ENCODE results near the gene MTHFD1L.
"Not testable (repeated sequence)": the region's sequence is repeated elsewhere in the genome, so short reads cannot be mapped to it uniquely, and the experiment has no call there.

Gene MTHFD1L

DNA sequence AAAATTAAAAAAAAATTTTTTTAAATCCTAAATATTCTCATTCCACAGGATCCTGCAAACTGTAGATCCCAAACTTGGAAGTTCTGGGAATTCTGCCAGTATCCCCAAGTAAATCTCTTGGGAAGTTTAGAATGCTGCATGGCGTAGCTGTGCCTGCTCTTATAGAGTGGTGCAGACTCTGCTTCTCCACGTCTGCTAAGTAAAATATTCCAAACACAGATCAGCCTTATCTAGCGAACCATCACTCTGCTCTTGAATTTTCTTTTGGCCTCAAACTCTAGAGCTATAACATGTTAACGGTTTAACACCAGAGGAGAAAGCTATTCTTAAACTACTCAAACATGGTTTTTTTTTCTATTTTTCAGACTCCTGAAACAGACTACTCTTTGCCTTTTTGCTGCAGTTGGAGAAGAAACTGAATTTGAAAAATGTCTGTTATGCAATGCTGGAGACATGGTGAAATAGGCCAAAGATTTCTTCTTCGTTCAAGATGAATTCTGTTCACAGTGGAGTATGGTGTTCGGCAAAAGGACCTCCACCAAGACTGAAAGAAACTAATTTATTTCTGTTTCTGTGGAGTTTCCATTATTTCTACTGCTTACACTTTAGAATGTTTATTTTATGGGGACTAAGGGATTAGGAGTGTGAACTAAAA is 235.8 kb downstream of the MTHFD1L start:
- no peak for DNase-seq

DNA sequence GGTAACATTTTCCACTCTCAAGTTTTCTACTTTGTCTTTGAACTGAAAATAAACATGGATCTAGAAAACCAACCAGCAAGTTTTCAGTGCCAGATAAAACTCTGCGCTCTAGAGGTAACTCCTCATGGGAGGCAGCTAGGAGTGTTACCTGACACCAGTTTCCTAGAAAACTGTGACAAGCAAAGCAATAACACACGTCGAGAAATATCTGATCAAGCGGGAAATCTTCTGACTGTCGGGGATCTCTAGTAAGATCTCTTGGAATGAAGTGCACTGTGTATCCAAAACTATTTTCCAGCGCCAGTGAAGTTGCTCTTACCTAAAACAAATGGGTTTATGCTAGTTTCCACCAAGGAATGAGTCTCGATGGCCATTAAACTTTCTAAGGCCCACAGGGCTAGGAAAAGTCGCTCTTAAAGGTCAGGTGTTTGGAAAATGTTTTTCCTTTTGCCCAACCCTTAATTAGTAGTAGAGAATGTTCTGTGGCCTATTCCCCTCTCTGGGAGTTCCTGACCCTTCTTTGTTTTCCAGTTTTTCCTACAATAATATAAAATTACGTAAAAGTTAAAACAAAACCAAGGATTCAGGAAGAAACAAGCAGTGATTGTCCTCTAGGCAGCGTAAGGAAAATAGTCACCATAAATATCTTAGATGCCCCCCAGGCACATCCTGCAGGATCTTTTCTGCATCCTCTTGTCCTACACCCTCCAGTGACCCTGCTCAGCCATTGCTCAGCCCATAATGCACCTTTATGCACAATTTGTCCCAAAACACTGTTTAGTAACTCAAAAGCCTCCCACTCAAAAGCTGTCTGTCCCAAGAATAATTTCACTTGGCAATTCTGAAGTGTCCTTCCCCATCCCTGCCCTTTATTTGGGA is 236.6 kb downstream of the MTHFD1L start:
- no peak for DNase-seq

DNA sequence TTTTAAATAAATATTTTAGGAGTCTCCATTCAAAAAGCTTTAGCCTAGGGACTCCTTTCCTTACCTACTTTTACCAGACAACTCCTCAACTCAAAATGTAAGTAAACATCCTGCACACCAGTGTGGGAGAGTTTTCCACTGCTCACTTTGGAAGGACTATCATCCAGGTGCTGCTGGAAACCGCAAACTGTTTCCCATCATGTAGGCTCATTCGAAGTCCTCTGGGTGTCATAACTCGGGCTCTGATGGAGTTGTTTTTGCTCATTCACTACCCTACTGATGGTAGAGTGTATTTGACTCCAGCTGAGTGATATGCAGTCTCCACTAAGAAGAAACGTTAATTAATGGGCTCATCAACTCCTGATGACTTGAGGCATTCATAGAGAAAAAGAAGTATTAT is 237.8 kb downstream of the MTHFD1L start:
- no peak for DNase-seq

DNA sequence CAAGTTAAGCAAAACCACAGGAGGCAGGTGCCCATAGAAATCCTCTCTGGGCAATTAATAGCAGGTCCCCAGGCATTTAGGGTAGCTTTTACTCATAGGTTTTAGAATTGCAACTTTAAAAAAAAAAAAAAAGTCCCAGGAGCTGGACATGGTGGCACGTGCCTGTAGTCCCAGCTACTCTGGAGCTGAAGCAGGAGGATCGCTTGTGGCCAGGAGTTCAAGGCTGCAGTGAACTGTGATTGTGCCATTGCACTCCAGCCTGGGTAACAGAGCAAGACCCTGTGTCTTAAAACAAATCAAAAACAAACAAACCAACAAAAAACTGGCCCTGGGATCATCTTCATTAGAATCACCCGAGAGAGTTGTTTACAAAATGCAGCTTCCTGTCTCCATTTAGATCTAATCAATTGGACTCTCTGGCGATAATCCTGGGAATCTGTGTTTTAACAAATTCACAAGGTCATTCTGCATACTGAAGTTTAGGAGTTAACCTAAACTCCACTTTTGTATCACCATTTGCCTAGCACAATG is 242.5 kb downstream of the MTHFD1L start:
- DNase-seq: no peak

DNA sequence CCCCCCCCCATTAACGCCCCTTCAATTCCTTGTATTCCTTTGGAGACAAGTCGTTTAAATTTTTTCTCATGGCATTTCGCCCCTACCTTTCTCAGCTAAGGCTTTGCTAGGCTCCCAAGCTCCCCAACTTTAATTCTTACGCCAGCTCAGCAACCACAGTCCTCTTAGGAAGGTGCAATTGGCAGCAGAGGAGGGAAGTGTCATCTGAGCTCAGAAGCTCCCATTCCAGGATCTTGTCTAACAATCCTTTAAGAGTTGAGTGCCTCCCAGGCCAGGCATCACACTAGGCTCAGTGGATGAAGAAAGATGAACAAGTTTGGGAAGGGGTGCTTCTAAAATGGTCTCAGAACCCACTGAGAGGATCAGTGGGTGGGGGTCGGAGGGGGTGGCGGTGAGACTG is 243.0 kb downstream of the MTHFD1L start:
- no peak for DNase-seq

DNA sequence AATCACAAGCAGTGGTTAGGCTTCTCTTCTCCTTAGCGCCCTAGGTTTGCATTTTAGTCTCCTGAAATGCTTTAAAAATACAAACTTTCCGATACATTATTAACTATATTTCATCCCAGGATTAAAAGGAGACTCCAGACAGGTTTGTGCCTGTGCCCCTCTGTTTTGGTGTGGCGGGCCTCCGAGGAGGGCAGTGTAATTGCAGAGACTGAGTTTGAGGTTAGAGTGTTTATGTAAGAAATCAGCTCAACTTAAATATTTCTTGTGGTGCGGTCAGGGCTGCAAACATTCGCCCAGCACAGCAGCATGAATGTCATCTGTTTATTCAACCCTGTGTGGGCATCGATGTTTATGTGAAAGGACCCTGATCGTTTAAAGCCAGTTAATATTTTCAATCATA is 243.9 kb downstream of the MTHFD1L start:
- DNase-seq: no peak

DNA sequence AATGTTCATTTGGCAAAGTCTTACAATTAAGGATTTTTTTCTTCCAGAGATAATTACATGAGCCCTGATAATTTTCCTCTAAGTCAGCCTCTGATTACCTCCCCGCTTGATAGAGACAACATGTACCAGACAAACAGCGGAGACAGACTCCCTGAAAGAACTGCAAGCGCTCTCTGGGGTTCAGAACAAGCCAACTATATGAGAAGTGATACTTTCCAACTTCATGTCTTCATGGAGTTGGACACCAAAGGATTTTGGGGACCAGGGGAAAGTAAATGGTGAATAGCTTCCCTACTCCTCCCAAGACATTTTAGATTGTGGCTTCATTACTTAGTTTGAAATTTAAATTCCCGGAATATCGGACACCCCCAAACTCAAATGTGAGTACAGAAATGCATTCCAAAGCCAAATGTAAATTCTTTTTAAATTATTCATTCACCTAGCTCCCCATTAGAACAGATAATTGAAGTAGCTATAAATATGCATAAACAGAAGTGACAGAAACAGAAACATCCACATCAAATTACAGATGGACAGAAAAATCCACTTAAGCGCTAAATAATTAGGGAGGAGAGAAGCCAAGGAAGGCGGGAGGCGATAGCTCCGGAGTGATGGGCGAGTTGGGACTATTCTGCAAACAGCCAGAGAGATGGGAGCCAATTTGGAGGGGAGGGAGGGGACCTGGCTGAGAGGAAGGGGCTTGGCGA is 244.5 kb downstream of the MTHFD1L start:
- DNase-seq: no peak

DNA sequence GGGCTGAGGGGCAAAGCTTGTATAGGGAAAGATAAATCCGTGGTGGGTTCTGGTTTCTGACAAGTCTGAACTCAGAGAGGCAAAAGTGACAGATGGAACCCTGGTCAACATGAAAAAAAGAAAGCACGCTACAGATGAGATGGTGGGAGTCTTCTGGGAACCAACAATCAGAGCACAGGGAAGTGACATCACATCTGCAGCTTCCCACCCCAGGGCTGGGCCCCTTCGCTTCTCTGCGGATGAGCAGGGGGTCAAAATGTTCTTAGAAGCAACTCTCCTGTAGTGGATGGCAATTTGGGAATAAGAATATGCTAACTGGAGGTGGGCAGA is 245.0 kb downstream of the MTHFD1L start:
- DNase-seq: no peak

DNA sequence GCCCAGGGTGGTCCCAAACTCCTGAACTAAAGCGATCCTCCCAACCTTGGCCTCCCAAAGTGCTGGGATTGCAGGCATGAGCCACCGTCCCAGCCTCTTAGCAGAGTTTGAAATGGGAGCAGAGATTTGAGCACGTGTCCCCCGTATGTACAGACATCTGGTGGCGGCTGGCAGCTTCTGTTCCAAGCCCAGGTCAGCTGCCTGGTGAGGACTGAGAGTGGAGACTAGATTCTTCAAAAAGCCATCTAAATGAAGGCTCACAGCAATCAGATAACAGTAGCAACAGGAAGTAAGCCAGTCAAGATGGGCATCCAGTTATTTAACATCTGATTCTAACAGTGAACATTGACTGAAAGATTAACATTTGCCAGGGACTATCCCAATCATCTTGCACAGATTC is 246.2 kb downstream of the MTHFD1L start:
- DNase-seq: no peak

DNA sequence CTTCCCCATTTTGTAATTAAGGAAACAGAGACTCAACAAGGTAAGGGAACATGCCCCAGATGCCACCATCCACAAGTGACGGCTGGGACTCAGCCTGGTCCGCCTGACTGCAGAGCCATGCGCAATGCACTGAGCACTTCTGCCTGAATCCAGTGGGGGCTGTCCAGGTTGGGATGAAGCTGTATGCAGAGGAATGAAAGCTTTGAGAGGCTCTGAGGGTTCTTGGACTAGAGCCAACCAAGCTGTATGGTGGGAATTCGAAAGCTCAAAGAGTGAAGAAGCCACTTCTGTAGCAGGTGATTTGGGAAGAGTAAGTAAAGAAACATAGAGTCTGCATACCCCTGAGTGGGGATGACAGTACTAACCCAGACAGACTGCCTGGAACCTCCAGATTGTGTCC is 246.6 kb downstream of the MTHFD1L start:
- DNase-seq: no peak

DNA sequence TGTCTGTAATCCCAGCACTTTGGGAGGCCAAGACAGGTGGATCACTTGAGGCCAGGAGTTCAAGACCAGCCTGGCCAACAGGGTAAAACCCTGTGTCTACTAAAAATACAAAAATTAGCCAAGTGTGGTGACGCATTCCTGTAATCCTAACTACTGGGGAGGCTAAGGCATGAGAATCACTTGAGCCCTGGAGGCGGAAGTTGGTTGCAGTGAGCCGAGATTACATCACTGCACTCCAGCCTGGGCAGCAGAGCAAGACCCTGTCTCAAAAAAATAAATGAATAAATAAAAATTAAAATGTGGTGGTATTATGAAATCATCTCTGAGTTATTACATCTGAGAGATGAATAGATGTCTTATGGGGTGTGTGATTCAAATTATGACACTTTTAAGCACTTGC is 247.4 kb downstream of the MTHFD1L start:
- not testable (repeated sequence) for DNase-seq

DNA sequence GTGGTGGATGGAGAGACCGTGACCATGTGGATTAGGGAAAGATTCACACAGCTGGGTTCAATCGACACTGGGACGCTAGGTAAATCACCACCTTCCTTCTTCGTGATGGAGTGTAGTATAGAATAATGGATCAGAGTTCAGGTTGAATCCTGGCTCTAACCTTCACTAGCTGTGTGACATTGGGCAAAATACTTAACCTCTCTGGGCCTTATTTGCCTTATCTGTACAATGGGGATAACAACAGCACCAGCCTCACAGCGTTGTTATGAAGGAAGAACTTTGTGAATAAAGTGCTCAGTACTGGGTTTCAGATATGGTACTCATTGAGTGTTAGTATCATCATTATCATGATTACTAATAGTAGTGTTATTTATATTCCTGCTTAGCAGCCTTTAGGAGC is 248.1 kb downstream of the MTHFD1L start:
- no peak for DNase-seq

DNA sequence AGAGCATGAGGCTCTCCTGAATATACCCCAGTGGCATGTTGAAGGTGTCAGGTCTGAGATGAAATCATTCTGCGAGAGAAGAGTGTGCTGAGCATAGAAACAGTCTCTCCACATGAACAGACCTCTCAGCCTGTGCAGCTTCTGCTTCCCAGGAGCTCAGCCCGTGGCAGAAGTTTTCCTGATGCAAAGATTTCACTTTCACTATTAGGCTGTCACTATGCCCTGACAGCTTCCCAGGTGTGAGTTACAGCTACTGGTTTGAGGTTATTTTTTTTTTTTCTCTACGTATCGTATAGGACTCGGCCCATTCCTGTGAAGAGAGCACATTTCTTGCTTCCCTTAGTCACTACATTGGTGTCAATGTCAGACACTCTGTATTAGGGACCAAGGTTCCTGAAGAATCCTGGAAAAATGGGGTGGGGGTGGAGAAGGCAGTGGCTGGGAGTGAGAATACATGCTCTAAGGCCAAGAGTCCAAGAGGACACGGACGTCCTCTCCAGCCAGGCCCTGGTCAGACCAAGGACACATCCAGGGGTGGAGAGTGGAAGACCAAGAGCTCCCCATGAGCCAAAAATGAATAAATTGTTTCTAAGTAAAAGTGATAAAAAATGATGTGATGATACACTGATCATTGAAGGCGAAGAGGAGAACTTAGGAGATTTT is 253.1 kb downstream of the MTHFD1L start:
- DNase-seq: no peak

DNA sequence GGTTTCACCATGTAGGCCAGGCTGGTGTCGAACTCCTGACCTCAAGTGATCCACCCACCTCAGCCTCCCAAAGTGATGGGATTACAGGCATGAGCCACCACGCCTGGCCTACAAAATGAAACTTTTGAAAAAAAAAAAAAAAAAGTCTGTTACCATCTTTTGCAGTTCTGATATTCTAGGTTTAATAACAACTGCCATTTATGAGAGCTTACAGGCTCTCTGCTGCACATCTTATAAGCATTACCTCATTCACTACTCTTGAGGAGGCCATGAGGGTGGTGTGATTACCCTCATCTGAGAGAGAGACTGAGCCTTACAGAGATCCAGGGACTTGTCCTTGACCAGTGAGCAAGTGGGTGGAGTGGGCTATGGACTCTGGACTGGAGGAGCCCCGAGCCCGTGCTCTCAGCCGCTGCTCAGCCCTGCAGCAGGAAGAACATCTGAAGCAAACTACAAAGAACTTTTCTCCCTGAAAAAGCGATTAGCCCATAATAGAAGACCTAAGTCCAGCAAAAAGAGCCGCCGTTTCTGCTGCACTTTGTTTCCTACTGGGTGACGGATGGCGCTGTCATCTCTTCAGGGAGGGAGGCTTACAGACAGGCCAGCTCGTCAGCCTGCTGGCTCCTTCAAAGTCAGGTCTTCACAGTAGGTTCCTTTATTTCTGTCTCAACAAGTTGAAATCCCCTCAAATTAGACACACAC is 254.5 kb downstream of the MTHFD1L start:
- no peak for DNase-seq

DNA sequence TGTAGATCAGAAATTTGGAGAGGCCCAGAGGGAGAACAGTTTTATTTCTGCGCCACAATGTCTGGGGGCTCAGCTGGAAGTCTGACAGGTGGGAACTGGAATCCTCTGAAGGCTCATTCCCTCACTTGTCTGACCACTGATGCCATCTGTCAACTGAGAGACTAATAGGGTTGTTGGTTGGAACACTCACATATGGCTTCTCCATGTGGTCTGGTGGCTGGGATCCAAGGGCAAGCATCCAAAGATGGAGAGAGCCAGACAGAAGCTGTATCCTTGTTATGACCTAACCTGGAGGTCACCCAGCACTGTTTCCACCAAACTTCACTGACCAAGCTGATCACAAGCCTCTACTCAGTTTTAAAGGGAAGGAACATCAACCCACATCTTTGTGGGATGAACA is 256.4 kb downstream of the MTHFD1L start:
- no peak for DNase-seq

DNA sequence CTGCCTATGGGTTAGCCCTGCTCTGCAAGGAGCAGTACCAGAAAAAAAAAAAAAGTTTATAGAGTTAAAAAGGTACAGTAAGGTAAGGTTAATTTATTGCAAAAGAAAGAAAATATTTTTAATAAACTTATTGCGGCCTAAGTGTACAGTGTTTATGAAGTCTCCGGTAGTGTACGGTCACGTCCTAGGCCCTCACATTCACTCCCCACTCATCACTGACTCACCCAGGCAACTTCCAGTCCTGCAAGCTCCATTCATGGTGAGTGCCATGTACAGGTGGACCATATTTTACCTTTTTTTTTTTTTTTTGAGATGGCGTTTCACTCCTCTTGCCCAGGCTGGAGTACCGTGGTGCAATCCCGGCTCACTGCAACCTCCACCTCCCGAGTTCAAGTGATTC is 258.1 kb downstream of the MTHFD1L start:
- not testable (repeated sequence) for DNase-seq

DNA sequence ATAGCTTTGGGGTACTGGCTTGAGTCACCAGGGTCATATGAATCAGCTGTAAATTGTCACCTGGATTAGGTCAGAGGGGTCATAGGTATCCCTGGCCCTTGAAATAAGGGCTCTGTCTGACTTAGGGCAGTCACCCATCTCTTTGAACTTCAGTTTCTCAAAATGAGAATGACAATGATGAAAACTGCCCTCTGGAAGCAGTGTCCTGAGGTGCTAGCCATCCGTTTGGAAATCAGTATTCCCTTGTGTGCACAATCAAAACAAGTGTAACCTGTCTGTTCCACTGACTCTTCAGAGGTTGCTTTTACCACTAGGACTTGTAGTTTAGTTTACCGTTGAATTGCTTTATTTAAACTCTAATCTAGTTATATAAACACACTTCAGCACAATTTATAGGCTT is 259.7 kb downstream of the MTHFD1L start:
- not testable (repeated sequence) for DNase-seq

DNA sequence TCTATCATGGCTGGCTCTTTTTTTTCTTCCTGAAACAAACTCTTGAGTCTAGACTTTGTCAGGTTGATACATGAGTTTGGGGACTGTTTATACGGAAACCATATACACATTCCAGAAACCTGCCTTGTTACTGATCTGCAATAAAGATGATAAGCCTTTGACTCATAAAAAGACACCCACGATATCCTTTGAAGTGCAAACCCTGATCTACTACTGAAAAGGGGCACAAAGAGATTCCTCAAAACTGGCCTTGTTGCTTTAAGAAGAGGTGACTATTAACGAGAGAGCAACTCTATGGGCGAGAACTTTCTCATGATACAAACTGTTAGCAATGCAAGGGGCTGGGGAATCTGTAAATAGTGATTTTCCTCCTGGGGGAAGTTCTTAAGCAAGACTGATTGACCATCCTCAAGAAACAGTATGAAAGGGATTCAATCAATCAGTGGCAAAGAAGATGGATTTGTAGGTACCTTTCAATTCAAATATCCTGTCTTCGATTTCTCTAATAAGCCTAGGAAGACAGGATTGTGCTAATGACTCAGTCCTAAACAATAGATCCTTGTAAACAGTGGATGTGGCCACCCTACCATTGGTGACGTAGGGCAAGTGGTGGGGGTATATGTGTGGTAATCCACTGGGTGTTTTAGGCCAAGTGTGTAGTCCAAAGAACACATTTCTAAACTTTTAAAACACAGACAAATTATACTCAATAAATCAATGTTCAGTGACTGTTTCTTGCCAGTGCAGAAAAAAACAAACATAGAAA is 260.3 kb downstream of the MTHFD1L start:
- not testable (repeated sequence) for DNase-seq

DNA sequence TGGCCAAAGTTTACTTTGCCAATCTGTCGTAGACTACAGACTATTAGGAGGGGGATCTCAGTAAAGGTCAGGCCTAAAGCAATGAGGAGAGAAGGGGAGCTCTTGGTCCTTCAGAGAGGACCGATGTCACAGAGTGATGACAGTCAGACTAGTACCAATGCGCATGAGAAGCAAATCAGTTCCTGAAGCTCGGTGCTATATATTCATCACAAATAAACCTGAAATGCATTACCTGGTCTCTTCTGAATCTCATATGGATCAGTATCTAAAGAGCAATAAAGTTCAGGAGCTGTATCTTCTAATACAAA is 260.9 kb downstream of the MTHFD1L start:
- not testable (repeated sequence) for DNase-seq

DNA sequence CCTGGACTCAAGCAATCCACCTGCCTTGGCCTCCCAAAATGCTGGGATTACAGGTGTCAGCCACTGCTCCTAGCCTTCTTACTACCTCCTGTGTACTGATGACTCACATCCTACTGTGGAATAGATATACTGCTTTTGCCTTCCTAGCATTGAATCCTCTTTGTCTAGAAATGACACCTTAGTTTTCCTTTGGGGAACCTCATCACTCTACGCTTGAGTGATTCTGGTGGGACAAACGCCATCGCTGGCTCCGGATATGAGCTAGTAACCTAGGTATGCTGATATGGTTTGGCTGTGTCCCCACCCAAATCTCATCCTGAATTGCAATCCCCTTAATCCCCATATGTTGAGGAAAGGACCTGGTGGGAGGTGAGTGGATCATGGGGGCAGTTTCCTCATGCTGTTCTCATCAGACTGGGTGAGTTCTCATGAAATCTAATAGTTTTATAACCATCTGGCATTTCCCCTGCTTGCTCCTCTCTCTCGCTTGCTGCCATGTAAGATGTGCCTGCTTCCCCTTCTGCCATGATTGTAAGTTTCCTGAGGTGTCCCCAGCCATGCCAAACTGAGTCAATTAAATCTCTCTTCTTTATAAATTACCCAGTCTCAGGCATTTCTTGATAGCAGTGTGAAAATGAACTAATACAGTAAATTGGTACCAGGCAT is 261.8 kb downstream of the MTHFD1L start:
- not testable (repeated sequence) for DNase-seq

DNA sequence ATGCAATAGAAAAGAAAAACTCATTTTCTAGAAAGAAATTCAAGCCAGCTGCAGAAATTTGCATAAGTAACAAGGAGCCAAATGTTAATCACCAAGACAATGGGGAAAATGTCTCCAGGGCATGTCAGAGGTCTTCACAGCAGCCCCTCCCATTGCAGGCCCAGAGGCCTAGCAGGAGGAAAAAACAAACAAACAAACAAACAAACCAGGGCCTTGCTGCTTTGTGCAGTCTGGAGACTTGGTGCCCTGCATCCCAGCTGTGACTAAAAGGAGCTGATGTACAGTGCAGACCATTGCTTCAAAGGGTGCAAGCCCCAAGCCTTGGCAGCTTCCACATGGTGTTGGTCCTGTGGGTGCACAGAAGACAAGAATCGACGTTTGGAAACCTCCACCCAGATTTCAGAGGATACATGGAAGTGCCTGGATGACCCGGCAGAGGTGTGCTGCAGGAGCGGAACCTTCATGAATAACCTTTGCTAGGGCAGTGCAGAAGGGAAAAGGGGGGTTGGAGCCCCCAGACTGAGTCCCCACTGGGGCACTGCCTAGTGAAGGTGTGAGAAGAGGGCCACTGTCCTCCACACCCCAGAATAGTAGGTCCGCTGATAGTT is 263.4 kb downstream of the MTHFD1L start:
- DNase-seq: no peak

All from activated CD8-positive, alpha-beta memory T cell treated with anti-CD3 and anti-CD28 coated beads, Interleukin-2, amount 50 U/mL, for 4 hours (primary cell).